HEK293 (cell line): Measurements from ENCODE around the gene ADAMTSL5.

Experiments used
- CTCF ChIA-PET: fragments of 350-600 bp; formaldehyde crosslinking; extraction: SDS; loops from one replicate; lab custom pipeline; 2021; ENCODE audit warnings: antibody characterized with exemption; lab: Yijun Ruan, JAX
- POLR2A ChIA-PET: fragments of 300-600 bp; formaldehyde crosslinking; extraction: SDS; loops from one replicate; lab custom pipeline; 2020; ENCODE audit warnings: antibody characterized with exemption, inconsistent platforms; lab: Yijun Ruan, JAX
- H3K27ac ChIP-seq: fragments of 200-500 bp; sonication (Bioruptor generic); 2 replicates; pipeline ENCODE4 v1.5.1; 2014; ENCODE audit warnings: low read depth, low read length, control low read depth, inconsistent platforms; ENCODE audit errors: extremely low read depth
- H3K36me3 ChIP-seq, 2 experiments: fragments of 200-500 bp in 1 of 2; sonication (Bioruptor generic) in 1 of 2; 1 replicate in 1 of 2; 2 replicates in 1 of 2; pipeline ENCODE4 v1.5.1; 2014 to 2017; ENCODE audit warnings: inconsistent platforms in 2 of 2, low read length in 2 of 2; ENCODE audit not compliant: control insufficient read depth in 2 of 2, insufficient read depth in 1 of 2
- H3K4me1 ChIP-seq: fragments of 200-500 bp; sonication (Bioruptor generic); 2 replicates; pipeline ENCODE4 v1.5.1; 2014; ENCODE audit warnings: mild to moderate bottlenecking, low read length, inconsistent platforms; ENCODE audit not compliant: control insufficient read depth, insufficient read depth
- H3K4me3 ChIP-seq: 2 replicates; pipeline ENCODE4 v1.5.1; 2011; ENCODE audit warnings: low read depth, mild to moderate bottlenecking, control low read depth, low read length, moderate library complexity
- H3K9me3 ChIP-seq: fragments of 200-500 bp; sonication (Bioruptor generic); 2 replicates; pipeline ENCODE4 v1.5.1; 2014; ENCODE audit warnings: low read depth, low read length, inconsistent platforms; ENCODE audit not compliant: control insufficient read depth, insufficient read depth
- CTCF ChIP-seq: fragments of 450-650 bp; formaldehyde crosslinking; IDR thresholded peaks from 2 replicates; pipeline ENCODE4 v1.5.1; 2016; ENCODE audit warnings: missing biosample characterization, missing genetic modification characterization
- GLIS1 ChIP-seq: fragments of 450-650 bp; formaldehyde crosslinking; IDR thresholded peaks from 2 replicates; pipeline ENCODE4 v1.5.1; 2016; ENCODE audit warnings: missing biosample characterization, missing genetic modification characterization
- GLIS2 ChIP-seq: fragments of 450-650 bp; formaldehyde crosslinking; IDR thresholded peaks from 2 replicates; pipeline ENCODE4 v1.5.1; 2016; ENCODE audit warnings: missing biosample characterization, missing genetic modification characterization
- HOXA7 ChIP-seq: sonication (generic); formaldehyde crosslinking; IDR thresholded peaks from 2 replicates; pipeline ENCODE4 v1.8.1; 2022; ENCODE audit warnings: missing genetic modification reagents, borderline replicate concordance
- KLF7 ChIP-seq: fragments of 450-650 bp; formaldehyde crosslinking; IDR thresholded peaks from 2 replicates; pipeline ENCODE4 v1.5.1; 2016; ENCODE audit warnings: missing biosample characterization, missing genetic modification characterization, borderline replicate concordance
- OSR2 ChIP-seq: fragments of 450-650 bp; formaldehyde crosslinking; IDR thresholded peaks from 2 replicates; pipeline ENCODE4 v1.5.1; 2016; ENCODE audit warnings: missing biosample characterization, missing genetic modification characterization
- OVOL3 ChIP-seq: fragments of 450-650 bp; formaldehyde crosslinking; IDR thresholded peaks from 2 replicates; pipeline ENCODE4 v1.5.1; 2016; ENCODE audit warnings: missing biosample characterization, missing genetic modification characterization
- PATZ1 ChIP-seq: fragments of 450-650 bp; formaldehyde crosslinking; IDR thresholded peaks from 2 replicates; pipeline ENCODE4 v1.5.1; 2016; ENCODE audit warnings: missing biosample characterization, missing genetic modification characterization
- YY2 ChIP-seq: fragments of 450-650 bp; formaldehyde crosslinking; IDR thresholded peaks from 2 replicates; pipeline ENCODE4 v1.5.1; 2016; ENCODE audit warnings: missing biosample characterization, missing genetic modification characterization
- ZBTB10 ChIP-seq: fragments of 450-650 bp; formaldehyde crosslinking; IDR thresholded peaks from 2 replicates; pipeline ENCODE4 v1.5.1; 2016; ENCODE audit warnings: missing biosample characterization, missing genetic modification characterization
- ZBTB49 ChIP-seq: fragments of 450-650 bp; formaldehyde crosslinking; IDR thresholded peaks from 2 replicates; pipeline ENCODE4 v1.5.1; 2016; ENCODE audit warnings: missing biosample characterization, missing genetic modification characterization, low read depth
- ZBTB7A ChIP-seq: fragments of 450-650 bp; formaldehyde crosslinking; IDR thresholded peaks from 2 replicates; pipeline ENCODE4 v1.5.1; 2016; ENCODE audit warnings: low read depth, missing biosample characterization, missing genetic modification characterization
- ZFP37 ChIP-seq: fragments of 450-650 bp; formaldehyde crosslinking; IDR thresholded peaks from 2 replicates; pipeline ENCODE4 v1.5.1; 2016; ENCODE audit warnings: missing biosample characterization, missing genetic modification characterization
- ZIC2 ChIP-seq: fragments of 450-650 bp; formaldehyde crosslinking; IDR thresholded peaks from 2 replicates; pipeline ENCODE4 v1.5.1; 2016; ENCODE audit warnings: missing biosample characterization, missing genetic modification characterization
- ZNF202 ChIP-seq: fragments of 450-650 bp; formaldehyde crosslinking; IDR thresholded peaks from 2 replicates; pipeline ENCODE4 v1.5.1; 2016; ENCODE audit warnings: missing biosample characterization, missing genetic modification characterization, borderline replicate concordance
- ZNF24 ChIP-seq: fragments of 450-650 bp; formaldehyde crosslinking; IDR thresholded peaks from 2 replicates; pipeline ENCODE4 v1.5.1; 2016; ENCODE audit warnings: missing biosample characterization, missing genetic modification characterization
- ZNF324 ChIP-seq: fragments of 450-650 bp; formaldehyde crosslinking; IDR thresholded peaks from 2 replicates; pipeline ENCODE4 v1.5.1; 2016; ENCODE audit warnings: missing biosample characterization, missing genetic modification characterization
- ZNF350 ChIP-seq: fragments of 450-650 bp; formaldehyde crosslinking; IDR thresholded peaks from 2 replicates; pipeline ENCODE4 v1.5.0; 2017; ENCODE audit warnings: missing biosample characterization, mild to moderate bottlenecking, missing genetic modification characterization
- ZNF366 ChIP-seq: fragments of 450-650 bp; formaldehyde crosslinking; conservative IDR thresholded peaks from 2 replicates; pipeline ENCODE4 v1.5.1; 2016; ENCODE audit warnings: missing biosample characterization, missing genetic modification characterization
- ZNF37A ChIP-seq: fragments of 450-650 bp; IDR thresholded peaks from 2 replicates; pipeline ENCODE4 v1.5.1; 2018; ENCODE audit warnings: missing biosample characterization, missing genetic modification characterization
- ZNF548 ChIP-seq: fragments of 450-650 bp; formaldehyde crosslinking; IDR thresholded peaks from 2 replicates; pipeline ENCODE4 v1.5.1; 2016; ENCODE audit warnings: missing biosample characterization, missing genetic modification characterization
- ZNF558 ChIP-seq: fragments of 450-650 bp; formaldehyde crosslinking; IDR thresholded peaks from 2 replicates; pipeline ENCODE4 v1.5.1; 2016; ENCODE audit warnings: missing biosample characterization, missing genetic modification characterization
- ZNF610 ChIP-seq: fragments of 450-650 bp; formaldehyde crosslinking; IDR thresholded peaks from 2 replicates; pipeline ENCODE4 v1.5.1; 2016; ENCODE audit warnings: missing biosample characterization, missing genetic modification characterization, borderline replicate concordance
- ZSCAN4 ChIP-seq: fragments of 450-650 bp; formaldehyde crosslinking; IDR thresholded peaks from 2 replicates; pipeline ENCODE4 v1.5.1; 2017; ENCODE audit warnings: missing biosample characterization, missing genetic modification characterization

The ADAMTSL5 gene

GRCh38 chr19:1470055-1470304, 42.8 kb downstream of the ADAMTSL5 start:
- H3K4me3 ChIP-seq, result peak overlapping the region; percentile 28
- peak overlapping the region; percentile 46; the same call in 1 of the 2 replicates for H3K27ac ChIP-seq
- H3K36me3 ChIP-seq, result peaks cover 0 to 16% of the 10 kb centered on the region in 2 experiments; a peak in 1 of 3 replicates
- TF ChIP-seq PATZ1 (peak; percentile 8; the same call in 1 of the 2 replicates), ZBTB10 (0 out of 2 replicates have a peak, but pooled peaks have one; percentile 26), ZNF548 (tag by site-specific recombination) (no peak), ZNF324 (tag by site-specific recombination) (0 out of 2 replicates have a peak, but pooled peaks have one; percentile 19), ZNF350 (tag by site-specific recombination) (no peak), KLF7 (tag by site-specific recombination) (0 out of 2 replicates have a peak, but pooled peaks have one; percentile 42), ZBTB7A (tag by site-specific recombination) (0 out of 2 replicates have a peak, but pooled peaks have one; percentile 17), GLIS2 (tag by site-specific recombination) (peak; percentile 32)
- H3K4me1 ChIP-seq, result peaks cover 12% of the 10 kb centered on the region
- H3K9me3 ChIP-seq, result no peaks in the 10 kb centered on the region
- POLR2A ChIA-PET, result interaction anchor here (2.2 kb wide), 1 partner anchor 14 kb away, joined by 6 read pairs; no protein-coding TSS in a partner anchor
- CTCF ChIA-PET, result no interaction called here

GRCh38 chr19:1469255-1470054, 43.4 kb downstream of the ADAMTSL5 start:
- no peaks in the 10 kb centered on the region for H3K9me3 ChIP-seq
- peak overlapping the region; percentile 46; the same call in 1 of the 2 replicates for H3K27ac ChIP-seq
- peaks cover 0 to 13% of the 10 kb centered on the region in 2 experiments; a peak in 1 of 3 replicates for H3K36me3 ChIP-seq
- peak overlapping the region; percentile 28 for H3K4me3 ChIP-seq
- POLR2A ChIA-PET, result interaction anchor here (0.5 to 0.6 kb wide), 2 partner anchors 12 to 397 kb away, joined by 3 to 6 read pairs; no protein-coding TSS in a partner anchor
- H3K4me1 ChIP-seq, result peaks cover 12% of the 10 kb centered on the region
- CTCF ChIA-PET, result interaction anchor here (0.9 to 1.3 kb wide), 2 partner anchors 16 to 21 kb away, joined by 3 read pairs; partner anchors contain the start of gene PCSK4
- no peak for TF ChIP-seq ZNF558
- TF ChIP-seq ZBTB49, result no peak
- TF ChIP-seq ZNF366 (tag by site-specific recombination), result no peak
- no peak for TF ChIP-seq HOXA7 (CRISPR knock-in tag)
- peak; percentile 35; the same call in 1 of the 2 replicates for TF ChIP-seq ZBTB7A (tag by site-specific recombination)
- no peak for TF ChIP-seq YY2
- peak; percentile 50; the same call in 1 of the 2 replicates for TF ChIP-seq GLIS2 (tag by site-specific recombination)
- TF ChIP-seq ZNF610 (tag by site-specific recombination), result no peak
- TF ChIP-seq ZNF37A (tag by site-specific recombination), result no peak
- no peak for TF ChIP-seq ZSCAN4 (tag by site-specific recombination)
- no peak for TF ChIP-seq CTCF (tag by site-specific recombination)
- no peak for TF ChIP-seq ZNF202
- peak; percentile 43; the same call in 1 of the 2 replicates for TF ChIP-seq GLIS1 (tag by site-specific recombination)
- TF ChIP-seq ZNF24 (tag by site-specific recombination), result no peak
- no peak for TF ChIP-seq OVOL3
- TF ChIP-seq ZIC2 (tag by site-specific recombination), result no peak
- TF ChIP-seq ZFP37 (tag by site-specific recombination), result no peak
- TF ChIP-seq OSR2 (tag by site-specific recombination), result no peak
